ENCODE data around the gene DHX40. TPM values are rescaled to one million over a fixed set of nuclear protein-coding genes. Genes with fewer than 3 reads are reported as not detected.
"Not testable (repeated sequence)": the region's sequence is repeated elsewhere in the genome, so short reads cannot be mapped to it uniquely, and the experiment has no call there.

Gene DHX40
- total and polyA plus RNA-seq, 2 donors (not counting 1 experiment from before 2014, with no cell fraction given), result 41.9 to 58.6 TPM

GRCh38 chr17:59561042-59561441 is 4.4 kb upstream of the DHX40 start:
- DNase-seq (ENCODE audit: low read depth in 2 of 2), result peak in 1 of 2 donors; percentile 16
- H2AFZ ChIP-seq (ENCODE audit: low read length), result no peak overlapping the region

GRCh38 chr17:59565959-59566324 is 532 bp downstream of the DHX40 start:
- Histone ChIP-seq H3K4me1 (ENCODE audit: control insufficient read depth, extremely low read depth, insufficient read depth, low read length) (no peaks in the 10 kb centered on the region), H3K4me3 (replicated peaks in 1 of 4; ENCODE audit: control extremely low read depth in 1 of 4, insufficient read depth in 1 of 4, low read depth in 3 of 4, low read length in 4 of 4) (peak overlapping the region; percentile 93 to 100 (median 99)), H3K79me2 (ENCODE audit: control insufficient read depth, insufficient read depth, low read length) (peaks cover 5% of the 10 kb centered on the region), H4K20me1 (ENCODE audit: control insufficient read depth, extremely low read depth, insufficient read depth, low read length) (no peaks in the 10 kb centered on the region), H3K4me2 (ENCODE audit: extremely low read depth, insufficient read depth, low read length) (peak overlapping the region; percentile 94), H3K27me3 (ENCODE audit: control insufficient read depth, insufficient read depth, low read length) (no peaks in the 10 kb centered on the region), H3K9ac (ENCODE audit: insufficient read depth, low read length) (peak overlapping the region; percentile 86), H3K27ac (ENCODE audit: insufficient read depth, low read length) (peak overlapping the region; percentile 97), H3K9me3 (ENCODE audit: control insufficient read depth, insufficient read depth, low read depth, low read length) (no peaks in the 10 kb centered on the region), H2AFZ (ENCODE audit: low read length) (peak overlapping the region; percentile 98), H3K36me3 (ENCODE audit: control insufficient read depth, insufficient read depth, low read length) (no peaks in the 10 kb centered on the region)
- peak; percentile 78 to 80 for DNase-seq (ENCODE audit: low read depth in 2 of 2)
- TF ChIP-seq EZH2 (IDR thresholded peaks at IDR 0.05; ENCODE audit: low read length, missing control alignments) (no peak), CTCF (conservative IDR thresholded peaks at IDR 0.05 in 1 of 2, IDR thresholded peaks at IDR 0.05 in 1 of 2; ENCODE audit: low read depth in 1 of 2, low read length in 2 of 2) (no peak)

More at GRCh38 chr17:59561042-59561441, 4.4 kb upstream of the DHX40 start:
- Histone ChIP-seq H3K79me2 (ENCODE audit: control insufficient read depth, insufficient read depth, low read length) (no peaks in the 10 kb centered on the region), H3K27me3 (ENCODE audit: control insufficient read depth, insufficient read depth, low read length) (no peaks in the 10 kb centered on the region), H3K4me2 (ENCODE audit: extremely low read depth, insufficient read depth, low read length) (no peak overlapping the region), H4K20me1 (ENCODE audit: control insufficient read depth, extremely low read depth, insufficient read depth, low read length) (no peaks in the 10 kb centered on the region), H3K4me3 (replicated peaks in 1 of 4; ENCODE audit: control extremely low read depth in 1 of 4, insufficient read depth in 1 of 4, low read depth in 3 of 4, low read length in 4 of 4) (no peak overlapping the region), H3K4me1 (ENCODE audit: control insufficient read depth, extremely low read depth, insufficient read depth, low read length) (no peaks in the 10 kb centered on the region), H3K9me3 (ENCODE audit: control insufficient read depth, insufficient read depth, low read depth, low read length) (no peaks in the 10 kb centered on the region), H3K36me3 (ENCODE audit: control insufficient read depth, insufficient read depth, low read length) (no peaks in the 10 kb centered on the region), H3K27ac (ENCODE audit: insufficient read depth, low read length) (no peak overlapping the region), H3K9ac (ENCODE audit: insufficient read depth, low read length) (no peak overlapping the region)
- TF ChIP-seq CTCF (conservative IDR thresholded peaks at IDR 0.05 in 1 of 2, IDR thresholded peaks at IDR 0.05 in 1 of 2; ENCODE audit: low read depth in 1 of 2, low read length in 2 of 2) (peak; percentile 13 to 41), EZH2 (IDR thresholded peaks at IDR 0.05; ENCODE audit: low read length, missing control alignments) (no peak)

DNA sequence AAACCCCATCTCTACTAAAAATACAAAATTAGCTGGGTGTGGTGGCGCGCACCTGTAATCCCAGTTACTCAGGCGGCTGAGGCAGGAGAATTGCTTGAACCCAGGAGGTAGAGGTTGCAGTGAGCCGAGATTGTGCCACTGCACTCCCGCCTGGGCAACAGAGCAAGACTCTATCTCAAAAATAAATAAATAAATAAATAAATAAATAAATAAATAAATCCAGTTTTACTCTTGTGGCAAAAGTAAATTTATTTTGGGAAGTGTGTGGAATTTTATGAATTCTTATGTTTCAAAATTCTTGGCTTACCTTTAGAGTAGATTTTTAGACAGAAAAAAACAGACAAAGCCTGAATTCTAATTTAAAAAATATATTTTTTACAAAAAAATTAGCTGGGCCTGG is 3.7 kb downstream of the DHX40 start:
- DNase-seq (ENCODE audit: low read depth in 2 of 2); H3K27ac ChIP-seq (ENCODE audit: insufficient read depth, low read length); H3K79me2 ChIP-seq (ENCODE audit: control insufficient read depth, insufficient read depth, low read length); H3K4me2 ChIP-seq (ENCODE audit: extremely low read depth, insufficient read depth, low read length); H2AFZ ChIP-seq (ENCODE audit: low read length); H3K4me3 ChIP-seq (replicated peaks in 1 of 4; ENCODE audit: control extremely low read depth in 1 of 4, insufficient read depth in 1 of 4, low read depth in 3 of 4, low read length in 4 of 4); H4K20me1 ChIP-seq (ENCODE audit: control insufficient read depth, extremely low read depth, insufficient read depth, low read length); H3K27me3 ChIP-seq (ENCODE audit: control insufficient read depth, insufficient read depth, low read length); H3K4me1 ChIP-seq (ENCODE audit: control insufficient read depth, extremely low read depth, insufficient read depth, low read length); H3K36me3 ChIP-seq (ENCODE audit: control insufficient read depth, insufficient read depth, low read length); H3K9ac ChIP-seq (ENCODE audit: insufficient read depth, low read length); H3K9me3 ChIP-seq (ENCODE audit: control insufficient read depth, insufficient read depth, low read depth, low read length): not testable (repeated sequence)
